ENCODE results near the gene TROAP.
"Not testable (repeated sequence)": the region's sequence is repeated elsewhere in the genome, so short reads cannot be mapped to it uniquely, and the experiment has no call there.

GRCh38 chr12:49333778-49334177, 10.7 kb downstream of the TROAP start:
- not testable (repeated sequence) for TF ChIP-seq CTCF (IDR thresholded peaks at IDR 0.05; ENCODE audit: low read depth, low read length); POLR2A (IDR thresholded peaks at IDR 0.05; ENCODE audit: extremely low read depth, insufficient read length); MAX (IDR thresholded peaks at IDR 0.05; ENCODE audit: low read depth, low read length)

Data from NB4 (cell line).